GM19239 (cell line): ENCODE data around the gene PLXNA4.

Experiments
- DNase-seq: peaks from one replicate; pipeline ENCODE4 v3.0.0; 2011; ENCODE audit warnings: low spot score; ENCODE audit not compliant: insufficient read length
- FAIRE-seq: peaks from 2 replicates; lab custom pipeline; 2011; peaks lifted over from hg19 to GRCh38; lab: Jason Lieb, UNC

Gene PLXNA4

DNA sequence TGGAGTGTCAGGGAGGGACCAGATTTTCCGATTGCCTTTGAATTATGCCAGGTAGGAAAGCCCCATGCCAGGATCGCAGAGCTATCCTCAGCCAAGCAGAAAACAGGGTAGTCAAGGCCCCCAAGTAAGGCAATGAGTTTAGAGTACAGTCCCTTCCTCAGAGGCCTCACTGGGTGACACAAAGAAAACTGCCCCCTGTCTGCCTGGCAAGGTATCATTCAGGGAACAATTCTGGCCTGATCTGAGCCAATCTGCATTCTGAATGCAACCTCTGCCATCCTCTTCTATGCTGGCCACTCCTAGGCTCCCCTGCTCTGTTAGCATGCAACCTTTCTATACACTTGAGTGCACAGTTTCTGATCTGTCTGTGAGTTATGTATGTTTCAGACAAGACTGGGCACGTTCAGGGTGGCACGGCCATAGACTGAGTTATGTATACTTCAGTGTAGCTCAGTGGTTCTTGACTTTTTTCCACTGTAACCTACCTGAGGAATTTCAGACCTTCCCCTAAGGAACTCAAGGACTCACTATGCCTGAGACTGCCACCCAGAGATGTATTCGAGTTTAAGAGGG, 336.8 kb downstream of the PLXNA4 start:
- FAIRE-seq: no peak
- DNase-seq: no peak

- no peak for DNase-seq
- FAIRE-seq: no peak
These were observed 341.6 kb downstream of the PLXNA4 start for GRCh38 chr7:132234711-132235110.

DNA sequence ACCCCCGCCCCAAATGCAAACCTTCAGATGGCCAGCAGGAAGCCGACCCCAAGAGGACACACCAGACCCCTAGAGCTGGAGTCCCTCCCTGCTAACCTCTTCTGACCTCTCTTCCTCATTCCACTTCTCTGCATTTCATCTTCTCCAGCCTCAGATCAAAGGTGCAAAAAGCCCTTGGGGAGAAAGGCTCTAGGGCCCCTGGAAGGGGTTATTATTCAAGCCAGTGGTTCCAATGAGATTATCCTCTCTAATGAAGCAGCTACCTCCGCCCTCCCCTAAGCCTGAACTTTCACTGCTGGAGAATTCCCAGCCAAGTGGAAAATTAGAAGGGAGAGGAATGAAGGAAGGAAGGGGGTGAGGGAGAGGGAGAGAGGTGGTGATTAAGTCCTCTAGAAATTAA, 343.9 kb downstream of the PLXNA4 start:
- DNase-seq (no peak), FAIRE-seq (no peak)

- DNase-seq: no peak
- FAIRE-seq: no peak
These were observed 345.8 kb downstream of the PLXNA4 start for GRCh38 chr7:132230462-132230861.

- FAIRE-seq: no peak
These were observed 348.0 kb downstream of the PLXNA4 start for GRCh38 chr7:132228240-132228639.

DNA sequence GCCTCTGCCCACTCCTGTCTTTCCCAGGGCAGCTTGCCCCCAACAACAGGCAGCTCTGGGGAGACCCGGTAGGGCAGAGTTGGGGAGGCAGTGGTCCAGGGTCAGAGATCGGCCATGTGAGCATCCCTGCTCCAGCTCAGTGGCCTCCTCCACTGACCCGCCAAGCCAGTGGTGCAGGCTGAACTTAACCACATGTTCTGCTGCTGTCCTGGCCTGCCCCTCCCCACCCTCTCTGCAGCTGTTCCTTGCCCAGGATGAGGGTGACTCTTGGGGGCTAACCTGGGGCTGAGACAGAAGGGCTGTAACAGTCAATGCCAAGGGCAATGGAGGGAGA, 349.3 kb downstream of the PLXNA4 start:
- FAIRE-seq (no peak), DNase-seq (no peak)

More at GRCh38 chr7:132228240-132228639, 348.0 kb downstream of the PLXNA4 start:
- DNase-seq: no peak

- DNase-seq (no peak), FAIRE-seq (no peak)
These were observed 350.0 kb downstream of the PLXNA4 start for GRCh38 chr7:132226046-132226956.

GRCh38 chr7:132225216-132226030, 350.8 kb downstream of the PLXNA4 start:
- no peak for FAIRE-seq
- no peak for DNase-seq

DNA sequence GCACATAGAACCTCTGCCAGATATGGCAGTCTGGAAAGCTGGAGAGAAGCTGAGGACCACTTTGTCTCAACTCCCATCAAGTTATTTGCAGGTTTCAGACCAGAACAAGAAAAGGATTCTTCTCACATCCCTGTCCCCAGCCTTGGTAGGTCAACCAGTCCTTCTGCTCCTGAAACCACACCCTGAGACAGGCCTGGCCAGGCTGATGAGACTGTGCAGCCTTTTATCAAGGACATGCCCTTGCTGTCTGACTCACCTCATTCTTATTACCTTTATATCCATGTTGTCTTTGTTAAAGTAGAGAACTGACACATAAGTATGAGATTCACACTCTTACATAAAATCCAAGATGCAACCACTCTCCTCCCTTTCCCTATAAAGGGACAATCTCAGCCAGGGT, 354.9 kb downstream of the PLXNA4 start:
- FAIRE-seq (no peak), DNase-seq (no peak)

- FAIRE-seq (no peak), DNase-seq (no peak)
These were observed 356.2 kb downstream of the PLXNA4 start for GRCh38 chr7:132220060-132220459.

DNA sequence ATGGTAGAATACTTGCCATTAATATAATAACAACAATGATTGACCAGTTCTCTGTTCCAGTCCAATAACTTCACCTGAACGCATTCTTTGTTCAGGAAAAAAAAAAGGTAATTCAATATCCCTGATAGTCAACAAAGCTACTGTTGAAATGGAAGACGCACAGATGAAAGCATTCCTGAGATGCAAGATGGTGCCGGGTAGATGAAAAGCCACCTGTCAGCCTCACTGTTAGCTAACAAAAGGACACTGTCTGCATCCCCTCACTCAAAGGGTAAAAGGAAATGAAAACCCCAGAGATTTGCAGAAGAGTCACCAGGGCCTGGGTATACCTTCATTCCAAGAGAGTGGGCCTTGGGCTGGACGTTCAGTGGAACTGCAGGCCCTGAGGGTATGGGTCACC, 357.4 kb downstream of the PLXNA4 start:
- DNase-seq (no peak), FAIRE-seq (no peak)

- DNase-seq (no peak), FAIRE-seq (no peak)
These were observed 359.3 kb downstream of the PLXNA4 start for GRCh38 chr7:132216847-132217525.

GRCh38 chr7:132214452-132214851, 361.8 kb downstream of the PLXNA4 start:
- DNase-seq (no peak), FAIRE-seq (no peak)

DNA sequence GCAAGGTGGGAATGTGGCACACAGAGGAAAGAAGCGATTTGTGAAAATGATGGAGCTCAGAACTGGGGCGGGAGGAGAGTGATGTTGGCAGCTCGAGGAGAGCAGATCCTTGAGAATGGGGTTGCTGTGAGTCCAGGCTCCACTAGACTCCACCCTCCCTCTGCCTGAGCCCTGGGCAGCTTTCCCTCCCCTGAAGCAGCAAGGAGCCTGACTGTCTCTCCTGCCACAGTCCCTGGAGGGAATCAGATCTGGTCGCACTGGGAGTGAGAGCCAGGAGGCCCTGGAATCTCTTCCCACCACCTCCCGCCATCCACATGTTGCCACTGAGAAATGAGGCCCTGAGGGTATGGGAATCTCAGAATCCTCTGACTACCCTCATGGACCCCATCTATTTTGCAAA, 362.7 kb downstream of the PLXNA4 start:
- DNase-seq: no peak
- no peak for FAIRE-seq

GRCh38 chr7:132211971-132212370, 364.3 kb downstream of the PLXNA4 start:
- DNase-seq (no peak), FAIRE-seq (no peak)

DNA sequence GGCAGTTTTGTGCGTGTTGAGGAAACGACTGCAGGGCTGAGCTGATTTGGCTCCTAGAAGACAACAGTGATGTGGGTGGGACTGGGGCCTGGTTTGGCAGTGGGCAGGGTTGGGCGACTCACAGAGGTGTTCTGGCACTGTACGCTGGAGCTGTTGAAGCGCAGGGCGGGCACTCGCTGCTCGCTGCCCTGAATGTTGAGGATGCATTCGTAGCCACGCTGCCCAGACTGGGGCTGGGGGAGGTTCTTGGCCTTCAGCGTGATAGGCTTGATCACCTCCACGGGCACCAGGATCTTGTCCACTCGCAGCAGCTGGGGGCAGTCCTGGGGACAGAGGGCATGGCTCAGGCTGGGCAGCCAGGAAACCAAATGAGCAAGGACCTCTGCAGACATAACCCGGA, 365.4 kb downstream of the PLXNA4 start:
- DNase-seq (no peak), FAIRE-seq (no peak)

GRCh38 chr7:132207782-132208181, 368.5 kb downstream of the PLXNA4 start:
- DNase-seq: no peak
- no peak for FAIRE-seq

- FAIRE-seq: no peak
- DNase-seq: no peak
These were observed 369.1 kb downstream of the PLXNA4 start for GRCh38 chr7:132207211-132207610.

- DNase-seq (no peak), FAIRE-seq (no peak)
These were observed 369.7 kb downstream of the PLXNA4 start for GRCh38 chr7:132206594-132206993.

DNA sequence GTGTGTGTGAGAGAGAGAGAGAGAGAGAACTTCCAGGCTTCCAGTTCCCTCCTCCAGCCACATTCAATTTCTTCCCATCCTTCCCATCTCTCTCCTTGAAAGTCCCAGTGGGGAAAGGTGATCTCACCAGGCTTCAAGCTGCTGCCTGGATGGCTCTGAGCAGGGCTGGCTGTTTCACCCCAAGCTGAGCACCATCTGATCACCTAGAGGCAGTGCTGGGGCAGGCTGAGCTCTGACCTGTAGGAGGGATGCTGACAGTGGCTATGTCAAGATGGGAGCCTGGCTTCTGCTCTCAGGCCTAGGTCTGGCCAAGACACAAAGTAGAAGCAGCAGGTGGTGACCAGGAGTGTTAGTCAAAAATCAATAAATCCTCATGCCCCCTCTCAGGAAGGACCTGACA, 370.8 kb downstream of the PLXNA4 start:
- FAIRE-seq (no peak), DNase-seq (no peak)
